CD4-positive, CD25-positive, alpha-beta regulatory T cell (primary cell): ENCODE data around the gene FAU. TPM values are rescaled to one million over a fixed set of nuclear protein-coding genes. Genes with fewer than 3 reads are reported as not detected.

Experiments
- ATAC-seq, 2 donors: fragments of 150-1000 bp; cut with Tn5 transposase; one replicate each; pipeline ENCODE4 v1.10.0; 2021; ENCODE audit warnings: low read depth in 2 of 2, moderate number of reproducible peaks in 2 of 2, moderate library complexity in 1 of 2
- DNase-seq, 3 donors: peaks; one replicate each; pipeline versions ENCODE4 v3.0.0 to v3.0.0-alpha.2; 2012 to 2022; ENCODE audit warnings: mixed read lengths in 1 of 3
- H3K27ac ChIP-seq: one replicate; pipeline ENCODE4 v1.7.0; 2013; ENCODE audit warnings: mild to moderate bottlenecking, low read length; ENCODE audit not compliant: insufficient read depth, poor library complexity, severe bottlenecking
- H3K27me3 ChIP-seq: one replicate; pipeline ENCODE4 v1.7.0; 2013; ENCODE audit warnings: low read length; ENCODE audit not compliant: control insufficient read depth, insufficient read depth
- H3K36me3 ChIP-seq: one replicate; pipeline ENCODE4 v1.7.0; 2013; ENCODE audit warnings: mild to moderate bottlenecking, low read length, moderate library complexity; ENCODE audit not compliant: control insufficient read depth, insufficient read depth
- H3K4me1 ChIP-seq: 2 replicates; pipeline ENCODE4 v1.7.0; 2013; ENCODE audit warnings: mild to moderate bottlenecking, low read length; ENCODE audit not compliant: insufficient read depth, control insufficient read depth, poor library complexity, severe bottlenecking
- H3K4me3 ChIP-seq: one replicate; pipeline ENCODE4 v1.7.0; 2013; ENCODE audit warnings: low read depth, mild to moderate bottlenecking, low read length, moderate library complexity
- H3K9me3 ChIP-seq, 2 experiments: 1 replicate in 1 of 2; 2 replicates in 1 of 2; pipeline ENCODE4 v1.7.0; 2013; ENCODE audit warnings: low read length in 2 of 2, mild to moderate bottlenecking in 1 of 2, moderate library complexity in 1 of 2; ENCODE audit not compliant: control insufficient read depth in 2 of 2
- H3K27ac Mint-ChIP-seq, 3 donors: one replicate each; pipeline ENCODE4 v1.8.0; 2020 to 2022; ENCODE audit warnings: mild to moderate bottlenecking in 3 of 3, mixed read lengths in 3 of 3, moderate library complexity in 2 of 3
- H3K27me3 Mint-ChIP-seq: one replicate; pipeline ENCODE4 v1.8.0; 2022; ENCODE audit warnings: mild to moderate bottlenecking, mixed read lengths
- H3K36me3 Mint-ChIP-seq: one replicate; pipeline ENCODE4 v1.8.0; 2020; ENCODE audit warnings: mixed read lengths
- H3K4me1 Mint-ChIP-seq, 4 donors: one replicate each; pipeline ENCODE4 v1.8.0; 2020 to 2022; ENCODE audit warnings: mixed read lengths in 4 of 4, mild to moderate bottlenecking in 1 of 4
- H3K4me3 Mint-ChIP-seq, 4 donors: one replicate each; pipeline ENCODE4 v1.8.0; 2020 to 2022; ENCODE audit warnings: mild to moderate bottlenecking in 4 of 4, mixed read lengths in 4 of 4, moderate library complexity in 3 of 4
- H3K9me3 Mint-ChIP-seq, 7 donors: one replicate each; pipeline ENCODE4 v1.8.0; 2020 to 2022; ENCODE audit warnings: mixed read lengths in 7 of 7, mild to moderate bottlenecking in 3 of 7, moderate library complexity in 2 of 7
- polyA plus RNA-seq, 4 donors: library from polyadenylated mRNA; unstranded; fragments of 300-500 nt; fragmentation: Illumina TruSeq; gene quantifications; one replicate each; pipeline ENCODE4 v1.2.3, GENCODE V29; 2021
- total RNA-seq: library from RNA; stranded (reverse); gene quantifications from one replicate; pipeline ENCODE4 v1.2.3, GENCODE V29; 2022

The FAU gene
- total RNA-seq (1,172 TPM), polyA plus RNA-seq (1,000 to 10,000 TPM; 1,003 to 1,125 (median 1,056) TPM)

GRCh38 chr11:65121865-65122696, at the start of gene FAU, which contains the start of gene MRPL49:
Gene FAU, minus strand, starts transcription at chr11:65122134. Its CDS starts 321 bp downstream, at chr11:65121813.
Gene MRPL49, plus strand, starts transcription at chr11:65122321. Its CDS starts 26 bp downstream, at chr11:65122347.
- peak; percentile 98 to 99 (median 98) for DNase-seq
- Mint-ChIP-seq H3K27me3 (peaks cover 5% of the 10 kb centered on the region), H3K27ac (peak within 1 kb of the TSS; percentile 99 to 100 (median 100)), H3K4me1 (peaks cover 10 to 57% (median 26%) of the 10 kb centered on the region in 4 donors), H3K4me3 (peak within 1 kb of the TSS; percentile 95 to 99 (median 96)), H3K36me3 (peaks cover 43% of the 10 kb centered on the region), H3K9me3 (peaks cover 0 to 1% (median 0%) of the 10 kb centered on the region in 7 donors)
- H3K4me3 ChIP-seq: peak within 1 kb of the TSS; percentile 98
- peaks cover 31% of the 10 kb centered on the region for H3K4me1 ChIP-seq
- no peaks in the 10 kb centered on the region for H3K27me3 ChIP-seq
- H3K9me3 ChIP-seq: no peaks in the 10 kb centered on the region
- peaks cover 57% of the 10 kb centered on the region for H3K36me3 ChIP-seq
- ATAC-seq: peak; percentile 82 to 83
- H3K27ac ChIP-seq: peak within 1 kb of the TSS; percentile 96

- H3K4me3 Mint-ChIP-seq: no peak within 1 kb of the TSS
Measured at GRCh38 chr11:65170058-65170534, 48.2 kb upstream of the FAU start, which contains the start of gene SPDYC. Gene SPDYC, plus strand, starts transcription at chr11:65170233. Its CDS starts 1,125 bp downstream, at chr11:65171358.

GRCh38 chr11:65169164-65169641, 47.3 kb upstream of the FAU start:
- peak in 1 of 3 donors; percentile 41 for DNase-seq
- Histone ChIP-seq H3K4me1 (peaks cover 6% of the 10 kb centered on the region), H3K27ac (no peak overlapping the region), H3K4me3 (no peak overlapping the region), H3K9me3 (no peaks in the 10 kb centered on the region), H3K36me3 (no peaks in the 10 kb centered on the region), H3K27me3 (no peaks in the 10 kb centered on the region)
- H3K4me3 Mint-ChIP-seq: no peak overlapping the region
- H3K9me3 Mint-ChIP-seq: peaks cover 0 to 2% (median 0%) of the 10 kb centered on the region in 7 donors
- no peaks in the 10 kb centered on the region for H3K36me3 Mint-ChIP-seq
- peaks cover 0 to 10% (median 5%) of the 10 kb centered on the region in 4 donors for H3K4me1 Mint-ChIP-seq
- peaks cover 4% of the 10 kb centered on the region for H3K27me3 Mint-ChIP-seq
- peak overlapping the region; percentile 52 to 95 (median 73) for H3K27ac Mint-ChIP-seq
- peak; percentile 45 to 59 for ATAC-seq

More at GRCh38 chr11:65170058-65170534, 48.2 kb upstream of the FAU start, which contains the start of gene SPDYC:
- Mint-ChIP-seq H3K4me1 (peaks cover 0 to 10% (median 5%) of the 10 kb centered on the region in 4 donors), H3K27ac (peak within 1 kb of the TSS; percentile 52 to 95 (median 87)), H3K36me3 (no peaks in the 10 kb centered on the region), H3K27me3 (no peaks in the 10 kb centered on the region), H3K9me3 (peaks cover 0 to 2% (median 0%) of the 10 kb centered on the region in 7 donors)
- H3K9me3 ChIP-seq: no peaks in the 10 kb centered on the region
- DNase-seq (no peak), ATAC-seq (no peak)
- no peak within 1 kb of the TSS for H3K4me3 ChIP-seq
- no peak within 1 kb of the TSS for H3K27ac ChIP-seq
- H3K36me3 ChIP-seq: no peaks in the 10 kb centered on the region
- H3K27me3 ChIP-seq: no peaks in the 10 kb centered on the region
- peaks cover 6% of the 10 kb centered on the region for H3K4me1 ChIP-seq

GRCh38 chr11:65167656-65168055, 45.7 kb upstream of the FAU start:
- Histone ChIP-seq H3K27ac (no peak overlapping the region), H3K9me3 (no peaks in the 10 kb centered on the region), H3K36me3 (no peaks in the 10 kb centered on the region), H3K27me3 (no peaks in the 10 kb centered on the region), H3K4me3 (no peak overlapping the region), H3K4me1 (peaks cover 6% of the 10 kb centered on the region)
- Mint-ChIP-seq H3K27ac (no peak overlapping the region), H3K9me3 (peaks cover 0 to 2% (median 0%) of the 10 kb centered on the region in 7 donors), H3K4me1 (peaks cover 0 to 10% (median 5%) of the 10 kb centered on the region in 4 donors), H3K36me3 (no peaks in the 10 kb centered on the region), H3K27me3 (peaks cover 4% of the 10 kb centered on the region), H3K4me3 (no peak overlapping the region)
- ATAC-seq (no peak), DNase-seq (no peak)

- H3K4me3 Mint-ChIP-seq: no peak overlapping the region
- H3K9me3 ChIP-seq: no peaks in the 10 kb centered on the region
- DNase-seq (no peak), ATAC-seq (no peak)
- H3K36me3 Mint-ChIP-seq: no peaks in the 10 kb centered on the region
- no peaks in the 10 kb centered on the region for H3K27me3 ChIP-seq
- H3K27me3 Mint-ChIP-seq: peaks cover 4% of the 10 kb centered on the region
- no peak overlapping the region for H3K4me3 ChIP-seq
- H3K9me3 Mint-ChIP-seq: peaks cover 0 to 2% (median 0%) of the 10 kb centered on the region in 7 donors
- H3K27ac Mint-ChIP-seq: no peak overlapping the region
- H3K4me1 ChIP-seq: peaks cover 6% of the 10 kb centered on the region
- H3K27ac ChIP-seq: no peak overlapping the region
- peaks cover 0 to 10% (median 5%) of the 10 kb centered on the region in 4 donors for H3K4me1 Mint-ChIP-seq
- no peaks in the 10 kb centered on the region for H3K36me3 ChIP-seq
Measured at GRCh38 chr11:65166893-65167292, 45.0 kb upstream of the FAU start.

- Histone ChIP-seq H3K4me3 (no peak overlapping the region), H3K27me3 (no peaks in the 10 kb centered on the region), H3K9me3 (no peaks in the 10 kb centered on the region), H3K4me1 (peaks cover 6% of the 10 kb centered on the region), H3K36me3 (no peaks in the 10 kb centered on the region), H3K27ac (no peak overlapping the region)
- Mint-ChIP-seq H3K4me1 (peaks cover 0 to 10% (median 5%) of the 10 kb centered on the region in 4 donors), H3K4me3 (no peak overlapping the region), H3K27me3 (peaks cover 5% of the 10 kb centered on the region), H3K27ac (no peak overlapping the region), H3K9me3 (peaks cover 0 to 2% (median 0%) of the 10 kb centered on the region in 7 donors), H3K36me3 (no peaks in the 10 kb centered on the region)
- no peak for ATAC-seq
- no peak for DNase-seq
Measured at GRCh38 chr11:65165410-65166317, 43.7 kb upstream of the FAU start.

GRCh38 chr11:65163684-65164083, 41.8 kb upstream of the FAU start:
- no peaks in the 10 kb centered on the region for H3K4me1 ChIP-seq
- Mint-ChIP-seq H3K27me3 (peaks cover 20% of the 10 kb centered on the region), H3K4me1 (peaks cover 0 to 2% (median 0%) of the 10 kb centered on the region in 4 donors), H3K36me3 (no peaks in the 10 kb centered on the region), H3K4me3 (no peak overlapping the region), H3K27ac (no peak overlapping the region), H3K9me3 (peaks cover 0 to 2% (median 0%) of the 10 kb centered on the region in 7 donors)
- ATAC-seq (no peak), DNase-seq (no peak)
- H3K27me3 ChIP-seq: no peaks in the 10 kb centered on the region
- H3K9me3 ChIP-seq: no peaks in the 10 kb centered on the region
- H3K27ac ChIP-seq: no peak overlapping the region
- H3K36me3 ChIP-seq: no peaks in the 10 kb centered on the region
- H3K4me3 ChIP-seq: no peak overlapping the region
